NCI-H82 (cell line): ENCODE results near the gene SLC37A2.

Source experiments
- DNase-seq: peaks from one replicate; lab custom pipeline; 2025; lab: John Stamatoyannopoulos, UW

SLC37A2 gene

GRCh38 chr11:125111343-125112207 lies 48.5 kb downstream of the SLC37A2 start, which contains the start of gene TMEM218:
TSS of gene TMEM218 (minus strand) at chr11:125111626. CDS start at chr11:125102241, 9,385 bp downstream.
- DNase-seq, result peak; percentile 99

DNA sequence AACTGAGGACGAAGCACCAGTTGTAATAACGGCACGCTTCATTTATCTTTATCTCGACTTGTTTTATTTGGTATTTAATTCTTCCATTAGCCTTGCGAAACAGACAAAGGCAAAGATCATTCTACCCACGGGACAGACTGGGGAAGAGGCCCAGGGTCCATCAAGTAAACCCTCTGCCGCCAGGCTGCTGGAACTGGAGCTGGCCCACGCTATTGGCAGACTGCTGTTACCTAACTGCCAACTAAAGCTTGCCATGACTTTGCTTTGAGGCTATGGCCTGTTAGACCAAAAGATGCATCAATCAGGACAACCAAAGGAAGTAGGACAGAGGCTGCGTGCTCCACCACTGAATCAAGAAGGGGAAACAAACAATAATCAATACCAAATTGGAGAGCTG lies 49.1 kb downstream of the SLC37A2 start:
- DNase-seq, result no peak

DNA sequence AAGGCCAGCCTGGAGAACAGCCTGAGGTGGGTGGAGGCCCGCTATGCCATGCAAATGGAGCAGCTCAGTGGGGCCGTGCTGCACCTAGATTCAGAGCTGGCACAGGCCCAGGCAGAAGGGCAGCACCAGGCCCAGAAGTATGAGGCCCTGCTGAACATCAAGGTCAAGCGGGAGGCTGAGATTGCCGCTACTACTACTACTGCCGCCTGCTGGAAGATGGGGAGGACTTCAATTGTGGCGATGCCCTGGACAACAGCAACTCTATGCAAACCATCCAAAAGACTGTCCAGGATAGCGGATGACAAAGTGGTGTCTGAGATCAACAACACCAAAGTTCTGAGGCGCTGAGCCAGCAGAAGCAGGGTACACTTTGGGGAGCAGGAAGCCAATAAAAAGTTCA lies 51.4 kb downstream of the SLC37A2 start:
- DNase-seq, result no peak

DNA sequence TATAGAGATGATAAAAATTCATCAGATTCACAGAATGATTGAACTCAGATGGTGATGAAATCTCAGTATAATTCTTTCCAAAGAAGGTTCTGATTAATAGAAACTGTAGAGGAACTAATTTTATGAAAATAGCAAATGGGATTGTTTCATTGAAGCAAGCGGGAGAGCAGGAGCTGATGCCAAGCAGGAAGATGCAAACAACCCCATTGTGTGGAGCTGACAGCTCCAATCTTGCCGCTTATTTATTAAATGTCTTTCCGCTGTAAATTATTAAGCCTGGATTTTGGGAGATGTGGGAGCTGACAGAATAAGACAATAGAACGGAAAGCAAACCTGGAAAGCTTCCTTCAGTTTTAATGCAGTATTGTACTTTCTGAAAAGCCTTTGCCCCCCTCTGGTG lies 54.3 kb downstream of the SLC37A2 start:
- no peak for DNase-seq

GRCh38 chr11:125123194-125123946 lies 60.3 kb downstream of the SLC37A2 start:
- no peak for DNase-seq

DNA sequence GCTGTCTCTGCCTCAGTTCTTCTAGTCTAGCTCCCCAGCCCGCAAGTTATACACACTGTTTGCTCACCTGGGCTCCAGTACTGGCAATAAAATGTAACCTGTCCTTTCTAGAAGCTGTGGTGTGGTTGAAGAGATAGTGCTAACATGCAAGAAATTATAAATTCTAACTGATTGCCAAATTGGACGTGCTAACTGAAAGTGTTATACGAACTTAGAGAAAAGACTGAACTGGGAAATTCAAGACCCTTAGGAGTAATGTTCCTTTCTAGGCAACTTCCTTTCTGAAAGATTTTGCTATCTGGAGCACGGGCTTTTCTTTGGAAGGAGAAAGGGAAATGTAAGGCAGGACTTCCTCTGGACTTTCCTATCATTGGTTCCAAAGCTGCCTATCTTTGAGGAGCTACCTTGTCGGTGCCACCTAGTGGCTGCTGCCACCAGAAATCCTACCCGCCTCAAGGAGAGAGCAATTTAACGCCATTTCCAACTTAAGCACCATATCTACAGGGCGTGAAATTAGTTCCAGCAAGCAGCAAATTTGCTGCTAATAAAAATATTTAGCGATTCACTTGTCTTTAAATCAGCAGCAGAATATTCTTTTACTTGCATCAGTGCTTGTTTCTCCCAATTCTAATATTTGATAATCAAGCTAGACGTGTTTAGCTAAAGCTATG lies 61.0 kb downstream of the SLC37A2 start:
- DNase-seq, result peak; percentile 47

DNA sequence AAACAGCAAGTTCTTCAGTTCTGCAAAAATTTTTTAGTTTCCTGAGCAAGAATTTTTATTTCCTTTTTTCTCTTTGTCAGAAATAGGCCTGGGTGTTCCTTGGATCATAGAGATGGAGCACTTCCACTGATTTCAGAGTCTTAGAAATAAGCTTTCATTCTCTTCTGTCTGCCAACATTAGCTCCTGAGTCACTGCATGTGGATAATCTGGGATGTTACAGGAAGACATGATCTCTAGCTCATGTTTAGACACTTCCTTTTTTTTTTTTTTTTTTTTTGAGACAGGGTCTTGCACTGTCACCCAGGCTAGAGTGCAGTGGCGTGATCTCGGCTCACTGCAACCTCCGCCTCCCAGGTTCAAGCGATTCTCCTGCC lies 61.5 kb downstream of the SLC37A2 start:
- no peak for DNase-seq

DNA sequence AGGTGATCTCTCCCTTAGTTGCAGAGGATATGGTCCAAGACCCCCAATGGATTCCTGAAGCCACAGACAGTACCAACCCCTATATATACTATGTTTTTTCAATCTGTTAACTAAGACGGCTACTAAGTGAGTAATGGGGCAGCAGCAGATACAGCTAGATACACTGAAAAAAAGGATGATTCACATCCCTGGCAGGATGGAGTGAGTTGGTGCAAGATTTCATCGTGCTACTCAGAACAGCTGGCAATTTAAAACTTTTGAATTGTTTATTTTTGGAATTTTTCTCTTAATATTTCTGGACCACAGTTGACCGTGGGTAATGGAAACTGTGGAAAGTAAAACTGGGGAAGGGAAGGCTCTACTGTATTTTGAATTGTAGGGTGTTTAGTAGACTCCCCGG lies 65.3 kb downstream of the SLC37A2 start:
- no peak for DNase-seq

DNA sequence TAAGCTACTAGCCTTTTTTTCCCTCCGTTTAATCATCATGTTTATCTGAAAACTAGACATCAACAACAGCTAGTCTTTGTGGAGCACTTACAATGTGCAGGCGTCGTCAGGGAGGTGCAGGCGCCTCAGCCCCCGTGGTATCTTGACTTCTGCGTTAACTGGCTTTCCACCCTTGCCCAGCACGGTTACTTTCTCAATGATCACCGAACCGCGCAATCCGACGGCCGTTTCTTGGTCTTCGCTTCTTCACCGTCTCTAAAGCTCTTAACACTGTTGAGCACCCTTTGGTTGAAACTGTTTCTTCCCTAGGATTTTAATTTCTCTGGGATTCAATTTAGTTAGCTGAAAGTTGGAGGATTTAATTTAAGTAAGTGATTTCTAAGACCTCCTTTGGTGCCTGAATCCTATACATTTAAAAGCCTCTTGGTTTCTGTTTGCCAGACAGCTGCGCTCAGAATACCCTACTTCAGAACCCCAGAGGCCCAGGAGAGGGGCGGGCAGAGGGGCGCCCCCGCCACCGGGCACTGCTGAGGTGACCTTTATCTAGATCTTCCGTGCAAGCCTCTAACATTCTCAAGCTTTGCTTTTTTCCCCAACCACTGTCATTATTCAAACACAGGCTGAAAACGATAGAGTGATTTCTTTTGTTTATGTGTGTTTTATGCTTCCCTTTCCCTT lies 66.3 kb downstream of the SLC37A2 start:
- no peak for DNase-seq

DNA sequence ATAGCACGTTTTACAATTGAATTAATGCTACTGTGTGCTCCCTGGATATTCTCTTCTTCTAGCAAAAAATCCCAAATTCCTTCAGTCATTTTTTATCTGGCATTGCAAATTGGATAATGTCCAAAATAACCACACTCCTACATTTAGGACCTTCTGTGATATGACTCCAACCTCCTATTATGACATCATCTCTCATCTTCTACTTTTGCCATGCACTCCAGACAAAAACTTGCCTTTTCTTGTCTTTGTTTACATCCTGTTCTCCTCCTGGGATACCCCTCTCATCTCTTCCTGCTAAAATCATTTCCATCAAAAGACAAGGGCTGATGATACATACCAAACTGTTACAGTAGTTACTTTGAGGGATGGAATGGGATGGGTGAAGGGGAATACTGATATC lies 69.0 kb downstream of the SLC37A2 start:
- DNase-seq, result no peak

- no peak for DNase-seq
These were observed 69.5 kb downstream of the SLC37A2 start for GRCh38 chr11:125132596-125132995.

GRCh38 chr11:125136001-125136400 lies 72.9 kb downstream of the SLC37A2 start:
- no peak for DNase-seq

- DNase-seq, result no peak
These were observed 75.9 kb downstream of the SLC37A2 start for GRCh38 chr11:125138966-125139365.

- DNase-seq, result no peak
These were observed 76.7 kb downstream of the SLC37A2 start for GRCh38 chr11:125139778-125140177.
